SK-N-SH (cell line): ENCODE measurements around the gene PPP1R12B. TPM values are rescaled to one million over a fixed set of nuclear protein-coding genes. Genes with fewer than 3 reads are reported as not detected.
"Not testable (repeated sequence)": the region's sequence is repeated elsewhere in the genome, so short reads cannot be mapped to it uniquely, and the experiment has no call there.

Experiments
- CTCF ChIA-PET: fragments of 300-600, 350-600 bp; formaldehyde crosslinking; extraction: SDS; loops from one replicate; lab custom pipeline; 2021; lab: Yijun Ruan, JAX
- POLR2A ChIA-PET: fragments of 350-600 bp; sonication (Branson Sonifier 250); formaldehyde crosslinking; extraction: SDS; loops from one replicate; lab custom pipeline; 2020; ENCODE audit warnings: antibody characterized with exemption, inconsistent platforms; lab: Yijun Ruan, JAX
- DNase-seq: peaks from one replicate; pipeline ENCODE4 v3.0.0; 2012
- H2AFZ ChIP-seq: fragments of 200-600 bp; sonication (generic); 2 replicates; pipeline ENCODE4 v1.8.1; 2016; ENCODE audit warnings: antibody characterized with exemption, mild to moderate bottlenecking, low read depth
- H3F3A ChIP-seq: fragments of 200-600 bp; sonication (generic); replicated peaks from 2 replicates; pipeline ENCODE3; 2016; ENCODE audit warnings: antibody characterized with exemption, mild to moderate bottlenecking; ENCODE audit not compliant: insufficient read depth
- H3K27ac ChIP-seq, 2 experiments: fragments of 200-500 bp in 1 of 2; fragments of 200-600 bp in 1 of 2; sonication (Bioruptor generic) in 1 of 2; sonication (generic), shearing (Covaris generic) in 1 of 2; 2 replicates each; pipeline versions ENCODE4 v1.5.1 to v1.6.1; 2014 to 2016; ENCODE audit warnings: low read depth in 2 of 2, inconsistent platforms in 1 of 2, low read length in 1 of 2, mild to moderate bottlenecking in 1 of 2, mixed read lengths in 1 of 2
- H3K27me3 ChIP-seq: fragments of 200-600 bp; sonication (generic), shearing (Covaris generic); 2 replicates; pipeline ENCODE4 v1.6.1; 2016; ENCODE audit warnings: mixed run types; ENCODE audit not compliant: insufficient read depth
- H3K36me3 ChIP-seq, 2 experiments: fragments of 200-500 bp in 1 of 2; fragments of 200-600 bp in 1 of 2; sonication (Bioruptor generic) in 1 of 2; sonication (generic) in 1 of 2; replicated peaks in 1 of 2; 2 replicates each; pipeline versions ENCODE3 to v1.5.1; 2014 to 2016; ENCODE audit warnings: low read length in 1 of 2, mild to moderate bottlenecking in 1 of 2; ENCODE audit not compliant: insufficient read depth in 2 of 2, control insufficient read depth in 1 of 2
- H3K4me1 ChIP-seq, 2 experiments: fragments of 200-500 bp in 1 of 2; fragments of 200-600 bp in 1 of 2; sonication (Bioruptor generic) in 1 of 2; sonication (generic), shearing (Covaris generic) in 1 of 2; 2 replicates each; pipeline versions ENCODE4 v1.5.1 to v1.6.1; 2014 to 2016; ENCODE audit warnings: low read depth in 1 of 2, low read length in 1 of 2, mixed run types in 1 of 2; ENCODE audit not compliant: insufficient read depth in 2 of 2, control insufficient read depth in 1 of 2
- H3K4me2 ChIP-seq: fragments of 200-600 bp; sonication (generic), shearing (Covaris generic); 2 replicates; pipeline ENCODE4 v1.6.1; 2017; ENCODE audit warnings: mixed run types
- H3K4me3 ChIP-seq, 2 experiments: fragments of 200-500 bp in 1 of 2; fragments of 200-600 bp in 1 of 2; sonication (Bioruptor generic) in 1 of 2; sonication (generic), shearing (Covaris generic) in 1 of 2; 2 replicates each; pipeline versions ENCODE4 v1.5.1 to v1.8.1; 2014 to 2016; ENCODE audit warnings: low read depth in 2 of 2, inconsistent platforms in 1 of 2, low read length in 1 of 2, mild to moderate bottlenecking in 1 of 2, mixed read lengths in 1 of 2, moderate library complexity in 1 of 2
- H3K79me2 ChIP-seq: fragments of 200-600 bp; sonication (generic); 2 replicates; pipeline ENCODE4 v1.8.1; 2017; ENCODE audit warnings: mild to moderate bottlenecking; ENCODE audit not compliant: insufficient read depth
- H3K9ac ChIP-seq: fragments of 200-600 bp; sonication (generic); 2 replicates; pipeline ENCODE4 v1.6.1; 2017; ENCODE audit warnings: mixed run types
- H3K9me2 ChIP-seq: fragments of 200-600 bp; sonication (generic); 2 replicates; pipeline ENCODE4 v1.6.1; 2017; ENCODE audit warnings: mixed run types
- H3K9me3 ChIP-seq: fragments of 200-600 bp; sonication (generic); 2 replicates; pipeline ENCODE4 v1.6.1; 2017; ENCODE audit warnings: mixed run types, mild to moderate bottlenecking, moderate library complexity
- H4K20me1 ChIP-seq: fragments of 200-600 bp; sonication (generic); 2 replicates; pipeline ENCODE4 v1.6.1; 2017; ENCODE audit warnings: mild to moderate bottlenecking, mixed run types; ENCODE audit not compliant: insufficient read depth
- EP300 ChIP-seq, 2 experiments: IDR thresholded peaks; 2 replicates each; pipeline versions ENCODE4 v1.4.0 to v1.6.1; 2012; ENCODE audit warnings: borderline replicate concordance in 1 of 2, low read depth in 1 of 2, low read length in 1 of 2
- FOXM1 ChIP-seq: IDR thresholded peaks from 2 replicates; pipeline ENCODE4 v1.4.0; 2012; ENCODE audit warnings: low read depth, mild to moderate bottlenecking
- JUND ChIP-seq: IDR thresholded peaks from 2 replicates; pipeline ENCODE4 v1.4.0; 2012
- MAX ChIP-seq: IDR thresholded peaks from 2 replicates; pipeline ENCODE4 v1.4.0; 2012; ENCODE audit warnings: low read depth
- PBX3 ChIP-seq: IDR thresholded peaks from 2 replicates; pipeline ENCODE4; 2012
- POLR2AphosphoS5 ChIP-seq: IDR thresholded peaks from 2 replicates; pipeline ENCODE4 v1.6.1; 2012; ENCODE audit warnings: low read depth, low read length
- RXRA ChIP-seq: IDR thresholded peaks from 2 replicates; pipeline ENCODE4 v1.4.0; 2012; ENCODE audit warnings: low read depth, mild to moderate bottlenecking, borderline replicate concordance
- TCF12 ChIP-seq: IDR thresholded peaks from 2 replicates; pipeline ENCODE4 v1.4.0; 2012
- USF1 ChIP-seq: IDR thresholded peaks from 2 replicates; pipeline ENCODE4 v1.4.0; 2012; ENCODE audit warnings: low read depth, borderline replicate concordance
- WGBS: methylation state at CpG from one replicate; pipeline ENCODE4 v1.1.6; 2017; ENCODE audit warnings: low lambda C conversion rate; 5-methylcytosine and 5-hydroxymethylcytosine counted together
- polyA plus RNA-seq, 3 experiments: library from polyadenylated mRNA; depleted of rRNA; stranded (reverse); fragments of >200 nt; gene quantifications; 2 replicates each; pipeline ENCODE4 v1.2.3, GENCODE V29; 2012

The PPP1R12B gene
- polyA plus RNA-seq, 1 of the 3 experiments (the other 2 are of a cell fraction): 2.8 TPM

GRCh38 chr1:202552615-202553014, 204.1 kb downstream of the PPP1R12B start:
- peak overlapping the region; percentile 74 to 96 for H3K27ac ChIP-seq
- H3K9ac ChIP-seq, H3K27me3 ChIP-seq, POLR2A ChIA-PET, DNase-seq, H3K4me2 ChIP-seq, H3K9me2 ChIP-seq, H3F3A ChIP-seq, H3K36me3 ChIP-seq, H3K4me3 ChIP-seq: not testable (repeated sequence)
- CTCF ChIA-PET: interaction anchor here (1.8 to 2.3 kb wide), 2 partner anchors 19 to 47 kb away, joined by 5 to 6 read pairs; no protein-coding TSS in a partner anchor
- peak; percentile 35 to 55; a peak in 1 of 4 replicates for TF ChIP-seq EP300 (IDR thresholded peaks at IDR 0.05; ENCODE audit: borderline replicate concordance in 1 of 2, low read depth in 1 of 2, low read length in 1 of 2)
- TF ChIP-seq USF1: peak; percentile 54; the same call in 1 of the 2 replicates
- peak; percentile 48; the same call in 1 of the 2 replicates for TF ChIP-seq FOXM1
- 0 out of 2 replicates have a peak, but pooled peaks have one; percentile 47 for TF ChIP-seq MAX
- peak; percentile 22 for TF ChIP-seq JUND
- peak; percentile 45; the same call in 1 of the 2 replicates for TF ChIP-seq RXRA
- TF ChIP-seq POLR2AphosphoS5: peak; percentile 57; the same call in 1 of the 2 replicates
- peak; percentile 65 for TF ChIP-seq PBX3
- peak; percentile 90 for TF ChIP-seq TCF12
- TF ChIP-seq, all 33 proteins: peak for 9; not testable (repeated sequence) for 24
- not testable (repeated sequence) for H3K9me3 ChIP-seq, H4K20me1 ChIP-seq, H3K79me2 ChIP-seq, H2AFZ ChIP-seq
- peaks cover 11 to 26% of the 10 kb centered on the region in 2 experiments for H3K4me1 ChIP-seq

- CTCF ChIA-PET: interaction anchor here (1.8 to 2.3 kb wide), 2 partner anchors 19 to 47 kb away, joined by 5 to 6 read pairs; no protein-coding TSS in a partner anchor
- H3K9me3 ChIP-seq, DNase-seq, H3K27me3 ChIP-seq, POLR2A ChIA-PET, H4K20me1 ChIP-seq, H3K9me2 ChIP-seq, H2AFZ ChIP-seq, H3K79me2 ChIP-seq, H3K4me3 ChIP-seq, H3K36me3 ChIP-seq, H3K4me2 ChIP-seq, H3K9ac ChIP-seq, H3F3A ChIP-seq: not testable (repeated sequence)
- WGBS: 14% methylated on average over 1 of the region's 1 CpG
- Histone ChIP-seq H3K4me1 (peaks cover 11 to 26% of the 10 kb centered on the region in 2 experiments), H3K27ac (peak overlapping the region; percentile 74 to 96)
- 0 out of 2 replicates have a peak, but pooled peaks have one; percentile 8 for TF ChIP-seq FOXM1
Measured at GRCh38 chr1:202553078-202553477, 204.6 kb downstream of the PPP1R12B start.
